ENCODE measurements around the gene SND1. TPM values are rescaled to one million over a fixed set of nuclear protein-coding genes. Genes with fewer than 3 reads are reported as not detected.

SND1 gene
- total and polyA plus RNA-seq, 7 experiments from 2014 or later, result 68.6 to 253 (median 137) TPM

DNA sequence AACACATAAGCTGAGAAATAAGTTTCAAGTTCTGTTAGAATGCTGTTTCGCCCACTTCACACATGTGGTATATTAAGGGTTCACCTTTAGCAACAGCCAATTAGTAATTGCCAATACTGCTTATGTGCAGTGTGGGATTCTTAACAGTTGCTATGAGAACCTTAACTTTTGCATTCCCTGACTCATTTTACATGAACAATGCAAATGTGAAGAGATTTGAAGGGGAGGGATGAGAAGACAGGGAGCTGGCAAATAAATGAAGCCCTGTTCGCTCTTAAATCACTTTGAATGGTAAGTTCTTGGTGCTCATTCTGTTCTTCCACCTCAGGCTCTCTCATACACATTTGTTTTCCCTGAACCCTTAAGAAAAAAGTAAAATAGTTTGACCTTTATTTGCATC is 296.9 kb downstream of the SND1 start:
- DNase-seq (no peak), ATAC-seq (no peak)
- no peak overlapping the region for H3K27ac ChIP-seq (ENCODE audit: low read depth, low read length)
- intact Hi-C loops (cut with micrococcal nuclease), result no loop called here
- H3K27me3 Mint-ChIP-seq, result no peaks in the 10 kb centered on the region
- H3K4me1 ChIP-seq (ENCODE audit: control insufficient read depth in 2 of 2, insufficient read depth in 2 of 2, low read length in 2 of 2), result no peaks in the 10 kb centered on the region
- no peaks in the 10 kb centered on the region for H3K27me3 ChIP-seq (ENCODE audit: control insufficient read depth in 2 of 2, insufficient read depth in 2 of 2, low read length in 2 of 2)
- ChIA-PET CTCF (no interaction called here), POLR2A (no interaction called here)
- H3K36me3 Mint-ChIP-seq, result peaks cover 0 to 43% (median 13%) of the 10 kb centered on the region in 5 donors
- no peak overlapping the region for H3K27ac Mint-ChIP-seq
- peaks cover 3 to 7% (median 5%) of the 10 kb centered on the region in 7 donors for H3K4me1 Mint-ChIP-seq
- H3K4me3 Mint-ChIP-seq, result no peak overlapping the region
- H3K4me3 ChIP-seq (ENCODE audit: low read length), result no peak overlapping the region
- no peaks in the 10 kb centered on the region for H3K9me3 ChIP-seq (ENCODE audit: control insufficient read depth in 2 of 3, low read length in 3 of 3)
- H3K36me3 ChIP-seq (ENCODE audit: control insufficient read depth in 2 of 3, insufficient read depth in 3 of 3, low read length in 3 of 3), result peaks cover 0 to 4% (median 0%) of the 10 kb centered on the region in 3 experiments
- peaks cover 0 to 4% (median 0%) of the 10 kb centered on the region in 11 donors for H3K9me3 Mint-ChIP-seq

DNA sequence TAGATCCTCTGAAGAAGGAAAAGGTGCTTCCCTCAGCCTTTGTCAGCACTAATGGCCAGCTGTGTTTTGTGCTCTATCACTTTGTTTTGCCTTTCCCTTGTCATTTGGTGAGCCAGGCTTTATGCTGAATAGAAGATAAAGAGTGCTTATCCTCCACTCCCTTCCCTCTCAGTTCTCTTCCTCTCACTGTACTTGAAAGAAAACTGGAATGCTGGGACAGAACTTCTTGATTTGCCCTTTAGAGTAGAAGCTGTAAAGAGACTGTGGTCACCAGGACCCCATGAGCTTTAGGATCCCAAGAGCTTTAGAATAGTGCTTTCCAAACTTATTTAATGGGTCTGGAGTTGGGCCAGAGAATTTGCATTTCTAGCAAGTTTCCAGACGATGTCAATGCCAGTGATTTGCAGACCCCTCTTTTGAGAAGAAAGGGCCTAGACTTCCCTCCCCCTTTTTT is 297.8 kb downstream of the SND1 start:
- Histone ChIP-seq H3K4me3 (ENCODE audit: low read length) (no peak overlapping the region), H3K36me3 (ENCODE audit: control insufficient read depth in 2 of 3, insufficient read depth in 3 of 3, low read length in 3 of 3) (no peaks in the 10 kb centered on the region), H3K9me3 (ENCODE audit: control insufficient read depth in 2 of 3, low read length in 3 of 3) (no peaks in the 10 kb centered on the region), H3K27ac (ENCODE audit: low read depth, low read length) (no peak overlapping the region), H3K4me1 (ENCODE audit: control insufficient read depth in 2 of 2, insufficient read depth in 2 of 2, low read length in 2 of 2) (no peaks in the 10 kb centered on the region), H3K27me3 (ENCODE audit: control insufficient read depth in 2 of 2, insufficient read depth in 2 of 2, low read length in 2 of 2) (no peaks in the 10 kb centered on the region)
- peaks cover 0 to 4% (median 0%) of the 10 kb centered on the region in 11 donors for H3K9me3 Mint-ChIP-seq
- no peak overlapping the region for H3K4me3 Mint-ChIP-seq
- peaks cover 0 to 34% (median 13%) of the 10 kb centered on the region in 5 donors for H3K36me3 Mint-ChIP-seq
- H3K4me1 Mint-ChIP-seq, result peaks cover 3 to 7% (median 5%) of the 10 kb centered on the region in 7 donors
- ChIA-PET POLR2A (no interaction called here), CTCF (no interaction called here)
- DNase-seq, result no peak
- intact Hi-C loops (cut with micrococcal nuclease), result no loop called here
- no peaks in the 10 kb centered on the region for H3K27me3 Mint-ChIP-seq
- H3K27ac Mint-ChIP-seq, result peak overlapping the region in 1 of 9 donors; percentile 28
- no peak for ATAC-seq

GRCh38 chr7:127950233-127950935 is 298.4 kb downstream of the SND1 start:
- Mint-ChIP-seq H3K27ac (no peak overlapping the region), H3K9me3 (peaks cover 0 to 4% (median 0%) of the 10 kb centered on the region in 11 donors), H3K27me3 (no peaks in the 10 kb centered on the region), H3K36me3 (peaks cover 0 to 34% (median 13%) of the 10 kb centered on the region in 5 donors), H3K4me3 (no peak overlapping the region), H3K4me1 (peaks cover 3 to 7% (median 5%) of the 10 kb centered on the region in 7 donors)
- H3K27ac ChIP-seq (ENCODE audit: low read depth, low read length), result no peak overlapping the region
- H3K27me3 ChIP-seq (ENCODE audit: control insufficient read depth in 2 of 2, insufficient read depth in 2 of 2, low read length in 2 of 2), result no peaks in the 10 kb centered on the region
- no peak for DNase-seq
- ChIA-PET POLR2A (no interaction called here), CTCF (no interaction called here)
- intact Hi-C loops (cut with micrococcal nuclease), result no loop called here
- no peak overlapping the region for H3K4me3 ChIP-seq (ENCODE audit: low read length)
- ATAC-seq, result peak; percentile 71
- no peaks in the 10 kb centered on the region for H3K9me3 ChIP-seq (ENCODE audit: control insufficient read depth in 2 of 3, low read length in 3 of 3)
- no peaks in the 10 kb centered on the region for H3K36me3 ChIP-seq (ENCODE audit: control insufficient read depth in 2 of 3, insufficient read depth in 3 of 3, low read length in 3 of 3)
- H3K4me1 ChIP-seq (ENCODE audit: control insufficient read depth in 2 of 2, insufficient read depth in 2 of 2, low read length in 2 of 2), result no peaks in the 10 kb centered on the region

DNA sequence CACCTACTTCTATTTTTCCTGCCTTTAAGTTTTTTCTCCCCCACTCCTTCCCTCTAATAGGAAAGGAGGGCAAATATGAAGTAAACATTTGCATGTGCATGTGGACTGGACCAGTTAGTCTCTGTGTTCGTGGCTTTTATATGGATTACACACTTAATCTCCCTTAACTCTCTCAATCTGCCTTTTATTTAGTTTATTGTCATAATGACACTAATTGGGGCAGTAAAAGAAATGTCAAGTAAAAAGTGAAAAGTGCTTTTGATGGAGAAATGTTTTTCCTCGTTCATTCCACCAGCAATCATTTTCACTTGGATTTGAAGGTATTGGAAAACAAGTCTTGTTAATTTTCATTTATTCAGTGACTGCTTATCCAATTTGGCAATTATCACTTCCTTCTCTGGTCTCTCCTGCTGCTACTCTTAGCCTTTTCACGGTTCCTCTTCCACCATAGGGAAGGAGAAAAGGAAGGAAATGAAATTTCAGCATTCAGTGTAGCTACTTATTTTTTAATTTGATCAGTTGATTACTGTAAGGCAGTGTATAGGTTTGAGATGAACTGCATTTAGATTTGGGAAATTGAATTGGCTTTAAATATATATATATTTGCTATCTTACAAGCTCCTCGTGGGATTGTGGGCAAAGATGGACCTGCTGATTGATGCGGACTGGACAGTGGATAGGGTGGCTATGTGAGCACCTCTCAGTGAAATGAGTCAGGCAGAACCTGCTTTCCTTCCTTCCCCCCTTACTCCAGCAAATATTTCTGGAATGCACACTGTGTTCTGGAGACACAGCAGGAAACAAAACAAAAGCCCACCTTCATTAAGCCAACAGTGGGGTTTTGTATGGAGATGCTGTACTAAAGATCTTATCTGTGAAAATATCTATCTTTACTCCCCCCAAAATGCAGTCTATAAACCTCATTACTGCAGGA is 301.7 kb downstream of the SND1 start:
- no peaks in the 10 kb centered on the region for H3K4me1 ChIP-seq (ENCODE audit: control insufficient read depth in 2 of 2, insufficient read depth in 2 of 2, low read length in 2 of 2)
- H3K4me3 Mint-ChIP-seq, result no peak overlapping the region
- peak overlapping the region in 1 of 9 donors; percentile 2 for H3K27ac Mint-ChIP-seq
- no peaks in the 10 kb centered on the region for H3K27me3 ChIP-seq (ENCODE audit: control insufficient read depth in 2 of 2, insufficient read depth in 2 of 2, low read length in 2 of 2)
- H3K9me3 ChIP-seq (ENCODE audit: control insufficient read depth in 2 of 3, low read length in 3 of 3), result no peaks in the 10 kb centered on the region
- H3K9me3 Mint-ChIP-seq, result peaks cover 0 to 3% (median 0%) of the 10 kb centered on the region in 11 donors
- DNase-seq, result no peak
- no peak overlapping the region for H3K27ac ChIP-seq (ENCODE audit: low read depth, low read length)
- ATAC-seq, result peak; percentile 34
- ChIA-PET POLR2A (no interaction called here), CTCF (no interaction called here)
- no peak overlapping the region for H3K4me3 ChIP-seq (ENCODE audit: low read length)
- intact Hi-C loops (cut with micrococcal nuclease), result no loop called here
- H3K27me3 Mint-ChIP-seq, result no peaks in the 10 kb centered on the region
- H3K36me3 ChIP-seq (ENCODE audit: control insufficient read depth in 2 of 3, insufficient read depth in 3 of 3, low read length in 3 of 3), result peaks cover 0 to 4% (median 0%) of the 10 kb centered on the region in 3 experiments
- peaks cover 0 to 5% (median 0%) of the 10 kb centered on the region in 7 donors for H3K4me1 Mint-ChIP-seq
- H3K36me3 Mint-ChIP-seq, result peaks cover 0 to 32% (median 0%) of the 10 kb centered on the region in 5 donors

- CTCF ChIA-PET, result no interaction called here
- H3K36me3 ChIP-seq (ENCODE audit: control insufficient read depth in 2 of 3, insufficient read depth in 3 of 3, low read length in 3 of 3), result peaks cover 0 to 7% (median 0%) of the 10 kb centered on the region in 3 experiments
- no peaks in the 10 kb centered on the region for H3K27me3 ChIP-seq (ENCODE audit: control insufficient read depth in 2 of 2, insufficient read depth in 2 of 2, low read length in 2 of 2)
- H3K4me3 ChIP-seq (ENCODE audit: low read length), result no peak overlapping the region
- H3K27ac ChIP-seq (ENCODE audit: low read depth, low read length), result no peak overlapping the region
- H3K4me1 Mint-ChIP-seq, result peaks cover 0 to 5% (median 0%) of the 10 kb centered on the region in 7 donors
- no peaks in the 10 kb centered on the region for H3K27me3 Mint-ChIP-seq
- DNase-seq (no peak), ATAC-seq (no peak)
- H3K36me3 Mint-ChIP-seq, result peaks cover 1 to 35% (median 2%) of the 10 kb centered on the region in 5 donors
- no peak overlapping the region for H3K27ac Mint-ChIP-seq
- peaks cover 0 to 3% (median 0%) of the 10 kb centered on the region in 11 donors for H3K9me3 Mint-ChIP-seq
- intact Hi-C loops (cut with micrococcal nuclease), result no loop called here
- H3K4me3 Mint-ChIP-seq, result no peak overlapping the region
- H3K4me1 ChIP-seq (ENCODE audit: control insufficient read depth in 2 of 2, insufficient read depth in 2 of 2, low read length in 2 of 2), result no peaks in the 10 kb centered on the region
- POLR2A ChIA-PET, result no interaction called here
- no peaks in the 10 kb centered on the region for H3K9me3 ChIP-seq (ENCODE audit: control insufficient read depth in 2 of 3, low read length in 3 of 3)
Measured at GRCh38 chr7:127954357-127954748, 302.4 kb downstream of the SND1 start.

- Mint-ChIP-seq H3K9me3 (peaks cover 0 to 3% (median 0%) of the 10 kb centered on the region in 11 donors), H3K4me1 (peaks cover 0 to 6% (median 0%) of the 10 kb centered on the region in 7 donors), H3K27me3 (no peaks in the 10 kb centered on the region), H3K36me3 (peaks cover 8 to 37% (median 9%) of the 10 kb centered on the region in 5 donors), H3K27ac (no peak overlapping the region), H3K4me3 (no peak overlapping the region)
- Histone ChIP-seq H3K9me3 (ENCODE audit: control insufficient read depth in 2 of 3, low read length in 3 of 3) (no peaks in the 10 kb centered on the region), H3K36me3 (ENCODE audit: control insufficient read depth in 2 of 3, insufficient read depth in 3 of 3, low read length in 3 of 3) (peaks cover 0 to 8% (median 0%) of the 10 kb centered on the region in 3 experiments), H3K27ac (ENCODE audit: low read depth, low read length) (no peak overlapping the region), H3K27me3 (ENCODE audit: control insufficient read depth in 2 of 2, insufficient read depth in 2 of 2, low read length in 2 of 2) (no peaks in the 10 kb centered on the region), H3K4me1 (ENCODE audit: control insufficient read depth in 2 of 2, insufficient read depth in 2 of 2, low read length in 2 of 2) (no peaks in the 10 kb centered on the region), H3K4me3 (ENCODE audit: low read length) (no peak overlapping the region)
- ATAC-seq (no peak), DNase-seq (no peak)
- ChIA-PET CTCF (no interaction called here), POLR2A (no interaction called here)
- intact Hi-C loops (cut with micrococcal nuclease), result no loop called here
Measured at GRCh38 chr7:127955051-127955531, 303.1 kb downstream of the SND1 start.
